PC-3 (cell line): ENCODE measurements around the gene RNF168. TPM values are rescaled to one million over a fixed set of nuclear protein-coding genes. Genes with fewer than 3 reads are reported as not detected.
A peak's percentile ranks its signal among the peaks of the same experiment; 100 is the strongest.
"Not testable (repeated sequence)": the region's sequence is repeated elsewhere in the genome, so short reads cannot be mapped to it uniquely, and the experiment has no call there.

Source experiments
- ATAC-seq: fragments of 200-7000 bp; cut with Tn5 transposase; 2 replicates; pipeline ENCODE4 v1.9.1; 2020; ENCODE audit warnings: mild to moderate bottlenecking, moderate library complexity
- BruUV-seq: library from RNA; stranded (reverse); fragments of 400-500 nt; replicated peaks from 2 replicates; lab custom pipeline; 2021; lab: Mats Ljungman, UMichigan
- CTCF ChIA-PET: fragments of 300-600 bp; sonication (Branson Sonifier 250); formaldehyde crosslinking; loops from one replicate; lab custom pipeline; 2022; ENCODE audit warnings: antibody characterized with exemption; lab: Charles Lee
- POLR2A ChIA-PET: fragments of 300-600 bp; sonication (Branson Sonifier 250); formaldehyde crosslinking; loops from one replicate; lab custom pipeline; 2022; ENCODE audit warnings: antibody characterized with exemption; ENCODE audit not compliant: unreplicated experiment; lab: Charles Lee
- DNase-seq: peaks from one replicate; pipeline ENCODE4 v3.0.0-alpha.2; 2015
- H2AFZ ChIP-seq: fragments of 300-600 bp; sonication (generic); 2 replicates; pipeline ENCODE4 v1.6.0; 2016; ENCODE audit warnings: antibody characterized with exemption, low read length
- H3F3A ChIP-seq: fragments of 300-600 bp; sonication (generic); one replicate; pipeline ENCODE4 v1.6.0; 2017; ENCODE audit warnings: antibody characterized with exemption, low read length, control low read depth, mild to moderate bottlenecking; ENCODE audit not compliant: unreplicated experiment
- H3K27ac ChIP-seq: fragments of 300-600 bp; sonication (generic); 2 replicates; pipeline ENCODE4 v1.5.1; 2016; ENCODE audit warnings: mild to moderate bottlenecking, low read length
- H3K27me3 ChIP-seq: fragments of 300-600 bp; sonication (generic); 2 replicates; pipeline ENCODE4 v1.6.1; 2016; ENCODE audit warnings: low read length, mixed read lengths
- H3K36me3 ChIP-seq: fragments of 300-600 bp; sonication (generic); 2 replicates; pipeline ENCODE4 v1.6.1; 2016; ENCODE audit warnings: low read depth, mixed run types, low read length, mixed read lengths
- H3K4me1 ChIP-seq: fragments of 300-600 bp; sonication (generic); 2 replicates; pipeline ENCODE4 v1.5.1; 2016; ENCODE audit warnings: low read length; ENCODE audit not compliant: insufficient read depth
- H3K4me2 ChIP-seq: fragments of 300-600 bp; sonication (generic); 2 replicates; pipeline ENCODE4 v1.6.0; 2016; ENCODE audit warnings: low read length
- H3K4me3 ChIP-seq: fragments of 300-600 bp; sonication (generic); 2 replicates; pipeline ENCODE4 v1.5.1; 2016; ENCODE audit warnings: mild to moderate bottlenecking, low read length, mixed read lengths
- H3K79me2 ChIP-seq: fragments of 300-600 bp; sonication (generic); 2 replicates; pipeline ENCODE4 v1.6.1; 2017; ENCODE audit warnings: low read length, mixed read lengths
- H3K9ac ChIP-seq: fragments of 300-600 bp; sonication (generic); 2 replicates; pipeline ENCODE4 v1.6.0; 2016; ENCODE audit warnings: mild to moderate bottlenecking, low read length
- H3K9me2 ChIP-seq: fragments of 300-600 bp; sonication (generic); replicated peaks from 2 replicates; pipeline ENCODE4 v1.6.1; 2016; ENCODE audit warnings: mixed run types, low read length, mixed read lengths
- H3K9me3 ChIP-seq: fragments of 300-600 bp; sonication (generic); 2 replicates; pipeline ENCODE4 v1.6.1; 2016; ENCODE audit warnings: low read length, mixed read lengths
- H4K20me1 ChIP-seq: fragments of 300-600 bp; sonication (generic); 2 replicates; pipeline ENCODE4 v1.6.1; 2016; ENCODE audit warnings: low read length, mixed read lengths
- CTCF ChIP-seq: fragments of 300-600 bp; sonication (generic); conservative IDR thresholded peaks from 2 replicates; pipeline ENCODE4 v1.5.1; 2017; ENCODE audit warnings: antibody characterized with exemption, low read depth, mild to moderate bottlenecking, low read length
- EZH2 ChIP-seq: fragments of 300-600 bp; sonication (generic); IDR thresholded peaks from one replicate; pipeline ENCODE4 v1.6.1; 2017; ENCODE audit warnings: antibody characterized with exemption, mild to moderate bottlenecking, low read length; ENCODE audit not compliant: unreplicated experiment
- EZH2phosphoT487 ChIP-seq: fragments of 300-600 bp; sonication (generic); IDR thresholded peaks from 2 replicates; pipeline ENCODE4 v1.6.1; 2018; ENCODE audit warnings: mild to moderate bottlenecking, antibody characterized with exemption, low read length, borderline replicate concordance
- intact Hi-C: fragments of 100-400 bp; cut with micrococcal nuclease; formaldehyde crosslinking; loops from 2 replicates; pipeline ENCODE4 v1.9.0; 2023
- total RNA-seq: library from RNA; depleted of rRNA; stranded (reverse); fragments of >200 nt; gene quantifications from 2 replicates; pipeline ENCODE4 v1.2.3, GENCODE V29; 2014

Gene RNF168
- total RNA-seq, 1 experiment from 2014 or later, result 13.8 TPM

- no peak for TF ChIP-seq CTCF
- TF ChIP-seq EZH2phosphoT487, result no peak
- no peak for TF ChIP-seq EZH2
- Histone ChIP-seq H4K20me1 (no peaks in the 10 kb centered on the region), H3F3A (no peaks in the 10 kb centered on the region), H3K9me2 (no peaks in the 10 kb centered on the region), H3K4me3 (no peak overlapping the region), H3K79me2 (no peaks in the 10 kb centered on the region), H3K4me1 (no peaks in the 10 kb centered on the region), H3K27ac (no peak overlapping the region), H3K27me3 (no peaks in the 10 kb centered on the region), H2AFZ (no peak overlapping the region), H3K36me3 (no peaks in the 10 kb centered on the region), H3K4me2 (no peak overlapping the region), H3K9ac (no peak overlapping the region), H3K9me3 (no peaks in the 10 kb centered on the region)
- CTCF ChIA-PET, result no interaction called here
- ATAC-seq, result no peak
- POLR2A ChIA-PET, result no interaction called here
- intact Hi-C loops, result no loop called here
- DNase-seq, result peak; percentile 17
- no TSS peak for BruUV-seq
Observed at GRCh38 chr3:196513697-196514349, 10.3 kb upstream of the RNF168 start.

DNA sequence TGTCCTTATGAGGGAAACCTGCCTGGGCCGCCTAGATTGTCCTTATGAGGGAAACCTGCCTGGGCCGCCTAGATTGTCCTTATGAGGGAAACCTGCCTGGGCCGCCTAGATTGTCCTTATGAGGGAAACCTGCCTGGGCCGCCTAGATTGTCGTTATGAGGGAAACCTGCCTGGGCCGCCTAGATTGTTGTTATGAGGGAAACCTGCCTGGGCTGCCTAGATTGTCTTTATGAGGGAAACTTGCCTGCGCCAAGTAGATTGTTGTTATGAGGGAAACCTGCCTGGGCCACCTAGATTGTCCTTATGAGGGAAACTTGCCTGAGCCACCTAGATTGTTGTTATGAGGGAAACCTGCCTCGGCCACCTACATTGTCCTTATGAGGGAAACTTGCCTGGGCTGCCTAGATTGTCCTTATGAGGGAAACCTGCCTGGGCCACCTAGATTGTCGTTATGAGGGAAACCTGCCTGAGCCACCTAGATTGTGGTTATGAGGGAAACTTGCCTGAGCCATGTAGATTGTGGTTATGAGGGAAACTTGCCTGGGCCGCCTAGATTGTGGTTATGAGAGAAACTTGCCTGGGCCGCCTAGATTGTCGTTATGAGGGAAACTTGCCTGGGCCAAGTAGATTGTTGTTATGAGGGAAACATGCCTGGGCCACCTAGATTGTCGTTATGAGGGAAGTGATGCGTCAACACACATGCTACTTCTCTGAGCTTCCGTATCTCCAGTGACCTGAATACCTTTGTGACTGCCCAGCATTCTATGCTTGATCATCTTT is 8.3 kb upstream of the RNF168 start:
- H3K4me1 ChIP-seq, H4K20me1 ChIP-seq, intact Hi-C loops, H3K9ac ChIP-seq, H3F3A ChIP-seq, H3K79me2 ChIP-seq, DNase-seq, ATAC-seq, H3K4me2 ChIP-seq, H3K9me3 ChIP-seq, BruUV-seq, H3K36me3 ChIP-seq, H3K27ac ChIP-seq, POLR2A ChIA-PET, H3K27me3 ChIP-seq, CTCF ChIA-PET, H3K9me2 ChIP-seq, H2AFZ ChIP-seq, H3K4me3 ChIP-seq: not testable (repeated sequence)

- intact Hi-C loops, DNase-seq, BruUV-seq: not testable (repeated sequence)
Observed at GRCh38 chr3:196511108-196511507, 7.5 kb upstream of the RNF168 start.

More at GRCh38 chr3:196511108-196511507, 7.5 kb upstream of the RNF168 start:
- H3K9me2 ChIP-seq, H2AFZ ChIP-seq, H3K27me3 ChIP-seq, H3K36me3 ChIP-seq, H4K20me1 ChIP-seq, H3K79me2 ChIP-seq, H3K9ac ChIP-seq, H3F3A ChIP-seq, H3K27ac ChIP-seq, H3K4me2 ChIP-seq, H3K4me1 ChIP-seq, POLR2A ChIA-PET, H3K4me3 ChIP-seq, ATAC-seq, CTCF ChIA-PET, H3K9me3 ChIP-seq: not testable (repeated sequence)
